GM12891 (cell line): Measurements from ENCODE around the gene INSRR.

Source experiments
- DNase-seq: peaks from one replicate; pipeline ENCODE4 v3.0.0; 2011; ENCODE audit warnings: low spot score; ENCODE audit not compliant: insufficient read length
- FAIRE-seq: peaks from 2 replicates; lab custom pipeline; 2011; peaks lifted over from hg19 to GRCh38; lab: Jason Lieb, UNC
- PAX5 ChIP-seq: IDR thresholded peaks from 2 replicates; pipeline ENCODE4 v1.6.1; 2011; ENCODE audit warnings: low read length, moderate library complexity, mild to moderate bottlenecking; ENCODE audit not compliant: insufficient read depth, severe bottlenecking
- POLR2A ChIP-seq: IDR thresholded peaks from 2 replicates; pipeline ENCODE4 v1.6.1; 2011; ENCODE audit warnings: low read depth, low read length, control low read depth
- POLR2AphosphoS5 ChIP-seq: IDR thresholded peaks from 2 replicates; pipeline ENCODE4 v1.6.1; 2011; ENCODE audit warnings: low read depth, low read length, control low read depth
- POU2F2 ChIP-seq: IDR thresholded peaks from 2 replicates; pipeline ENCODE4 v1.6.1; 2011; ENCODE audit warnings: low read depth, mild to moderate bottlenecking, control low read depth, low read length, moderate library complexity
- SPI1 ChIP-seq: IDR thresholded peaks from 2 replicates; pipeline ENCODE4 v1.6.1; 2011; ENCODE audit warnings: low read depth, low read length, control low read depth
- TAF1 ChIP-seq: IDR thresholded peaks from 2 replicates; pipeline ENCODE4 v1.6.1; 2011; ENCODE audit warnings: low read depth, low read length, control low read depth

The INSRR gene

GRCh38 chr1:156806512-156807440 is 52.1 kb downstream of the INSRR start:
- DNase-seq (no peak), FAIRE-seq (no peak)
- TF ChIP-seq POU2F2 (no peak), PAX5 (no peak), POLR2AphosphoS5 (no peak), SPI1 (no peak), POLR2A (no peak), TAF1 (no peak)

GRCh38 chr1:156805766-156806511 is 53.0 kb downstream of the INSRR start:
- DNase-seq (no peak), FAIRE-seq (no peak)

GRCh38 chr1:156804572-156805243 is 54.2 kb downstream of the INSRR start:
- no peak for FAIRE-seq

More at GRCh38 chr1:156805766-156806511, 53.0 kb downstream of the INSRR start:
- TF ChIP-seq POLR2AphosphoS5, result no peak
- no peak for TF ChIP-seq TAF1
- no peak for TF ChIP-seq POLR2A
- TF ChIP-seq POU2F2, result no peak
- TF ChIP-seq SPI1, result no peak
- TF ChIP-seq PAX5, result no peak

GRCh38 chr1:156804026-156804425 is 54.9 kb downstream of the INSRR start:
- TF ChIP-seq POLR2A, result no peak
- no peak for TF ChIP-seq SPI1
- FAIRE-seq, result no peak
- no peak for DNase-seq

More at GRCh38 chr1:156804572-156805243, 54.2 kb downstream of the INSRR start:
- DNase-seq, result no peak
- TF ChIP-seq SPI1, result peak; percentile 77
- TF ChIP-seq PAX5, result no peak
- TF ChIP-seq POU2F2, result no peak

- FAIRE-seq (no peak), DNase-seq (no peak)
- TF ChIP-seq TAF1, result no peak
- no peak for TF ChIP-seq POU2F2
- no peak for TF ChIP-seq POLR2AphosphoS5
- TF ChIP-seq SPI1, result no peak
- no peak for TF ChIP-seq PAX5
- no peak for TF ChIP-seq POLR2A
Observed at GRCh38 chr1:156803086-156803851, 55.6 kb downstream of the INSRR start.

GRCh38 chr1:156802421-156802935 is 56.4 kb downstream of the INSRR start:
- no peak for DNase-seq
- TF ChIP-seq POLR2A (no peak), PAX5 (no peak), TAF1 (no peak), POLR2AphosphoS5 (no peak), SPI1 (no peak), POU2F2 (no peak)
- FAIRE-seq, result no peak

GRCh38 chr1:156801409-156802121 is 57.4 kb downstream of the INSRR start:
- no peak for TF ChIP-seq PAX5
- TF ChIP-seq SPI1, result no peak
- no peak; the same call in 1 of the 2 replicates for TF ChIP-seq POLR2AphosphoS5
- TF ChIP-seq POLR2A, result peak; percentile 24; the same call in 1 of the 2 replicates
- TF ChIP-seq POU2F2, result no peak
- no peak for FAIRE-seq
- DNase-seq, result no peak
